CD14-positive monocyte (primary cell): ENCODE measurements around the gene MAD1L1. TPM values are rescaled to one million over a fixed set of nuclear protein-coding genes. Genes with fewer than 3 reads are reported as not detected.
A peak's percentile ranks its signal among the peaks of the same experiment; 100 is the strongest.

Source experiments
- DNase-seq, 3 donors: peaks; one replicate each; pipeline ENCODE4 v3.0.0-alpha.2; 2011 to 2022
- H2AFZ ChIP-seq: 2 replicates; pipeline ENCODE4 v1.6.0; 2012; ENCODE audit warnings: mild to moderate bottlenecking, low read depth, low read length, inconsistent platforms; ENCODE audit not compliant: insufficient read depth, poor library complexity, severe bottlenecking
- H3K27ac ChIP-seq, 2 donors: 1 replicate in 1 of 2; 2 replicates in 1 of 2; pipeline ENCODE4 v1.5.1; 2012 to 2013; ENCODE audit warnings: low read length in 2 of 2, control low read depth in 1 of 2, inconsistent platforms in 1 of 2, low read depth in 1 of 2, mild to moderate bottlenecking in 1 of 2
- H3K27me3 ChIP-seq, 2 donors: one replicate each; pipeline versions ENCODE4 v1.6.0 to v1.6.1; 2011 to 2013; ENCODE audit warnings: low read length in 2 of 2; ENCODE audit not compliant: control insufficient read depth in 2 of 2, insufficient read depth in 2 of 2
- H3K36me3 ChIP-seq, 2 donors: replicated peaks in 1 of 2; 1 replicate in 1 of 2; 2 replicates in 1 of 2; pipeline versions ENCODE4 v1.5.1 to v1.6.1; 2012 to 2013; ENCODE audit warnings: low read length in 2 of 2, control low read depth in 1 of 2, inconsistent platforms in 1 of 2, mild to moderate bottlenecking in 1 of 2; ENCODE audit not compliant: insufficient read depth in 2 of 2, control insufficient read depth in 1 of 2
- H3K4me1 ChIP-seq, 2 donors: 1 replicate in 1 of 2; 2 replicates in 1 of 2; pipeline versions ENCODE4 v1.5.1 to v1.6.1; 2012 to 2013; ENCODE audit warnings: low read length in 2 of 2, control low read depth in 1 of 2, inconsistent platforms in 1 of 2, mild to moderate bottlenecking in 1 of 2, moderate library complexity in 1 of 2; ENCODE audit not compliant: insufficient read depth in 2 of 2, control insufficient read depth in 1 of 2
- H3K4me2 ChIP-seq: replicated peaks from 2 replicates; pipeline ENCODE3; 2012; ENCODE audit warnings: low read length, moderate library complexity, mild to moderate bottlenecking; ENCODE audit not compliant: poor library complexity, severe bottlenecking; ENCODE audit errors: extremely low read depth
- H3K4me3 ChIP-seq, 3 experiments: fragments of 200-600 bp in 1 of 3; sonication (generic) in 1 of 3; replicated peaks in 1 of 3; 1 replicate in 2 of 3; 2 replicates in 1 of 3; pipeline ENCODE4 v1.5.1; 2011 to 2013; ENCODE audit warnings: low read length in 3 of 3, mild to moderate bottlenecking in 3 of 3, control low read depth in 2 of 3, low read depth in 2 of 3, inconsistent platforms in 1 of 3, moderate library complexity in 1 of 3
- H3K79me2 ChIP-seq: 2 replicates; pipeline ENCODE4 v1.6.0; 2012; ENCODE audit warnings: mild to moderate bottlenecking, control low read depth, inconsistent platforms, low read length, moderate library complexity; ENCODE audit not compliant: insufficient read depth
- H3K9ac ChIP-seq: 2 replicates; pipeline ENCODE4 v1.6.0; 2017; ENCODE audit warnings: low read length, mild to moderate bottlenecking; ENCODE audit not compliant: insufficient read depth, poor library complexity, severe bottlenecking
- H3K9me3 ChIP-seq, 2 donors: replicated peaks in 1 of 2; 1 replicate in 1 of 2; 2 replicates in 1 of 2; pipeline versions ENCODE4 v1.5.1 to v1.6.1; 2012 to 2013; ENCODE audit warnings: low read length in 2 of 2, control low read depth in 1 of 2; ENCODE audit not compliant: control insufficient read depth in 1 of 2, insufficient read depth in 1 of 2
- H4K20me1 ChIP-seq: 2 replicates; pipeline ENCODE4 v1.6.0; 2012; ENCODE audit warnings: mild to moderate bottlenecking, low read length, control low read depth, moderate library complexity; ENCODE audit not compliant: insufficient read depth
- H3K27ac Mint-ChIP-seq, 7 donors: one replicate each; pipeline ENCODE4 v1.8.0; 2020; ENCODE audit warnings: mild to moderate bottlenecking in 7 of 7, mixed read lengths in 7 of 7, moderate library complexity in 6 of 7, inconsistent platforms in 2 of 7
- H3K27me3 Mint-ChIP-seq, 3 donors: one replicate each; pipeline ENCODE4 v1.8.0; 2021 to 2022; ENCODE audit warnings: low read depth in 3 of 3, mild to moderate bottlenecking in 3 of 3, mixed read lengths in 3 of 3, moderate library complexity in 3 of 3, inconsistent platforms in 1 of 3
- H3K36me3 Mint-ChIP-seq, 2 donors: one replicate each; pipeline ENCODE4 v1.8.0; 2020; ENCODE audit warnings: mixed read lengths in 2 of 2, inconsistent platforms in 1 of 2, mild to moderate bottlenecking in 1 of 2
- H3K4me1 Mint-ChIP-seq: one replicate; pipeline ENCODE4 v1.8.0; 2020; ENCODE audit warnings: mild to moderate bottlenecking, mixed read lengths
- H3K4me3 Mint-ChIP-seq, 2 donors: one replicate each; pipeline ENCODE4 v1.8.0; 2020; ENCODE audit warnings: mild to moderate bottlenecking in 2 of 2, mixed read lengths in 2 of 2, moderate library complexity in 1 of 2
- H3K9me3 Mint-ChIP-seq, 7 donors: one replicate each; pipeline ENCODE4 v1.8.0; 2020 to 2022; ENCODE audit warnings: mixed read lengths in 7 of 7, mild to moderate bottlenecking in 6 of 7, moderate library complexity in 6 of 7, inconsistent platforms in 2 of 7
- CTCF ChIP-seq: fragments of 200-600 bp; IDR thresholded peaks from one replicate; pipeline ENCODE4 v1.8.0; 2022; ENCODE audit warnings: antibody characterized with exemption, mild to moderate bottlenecking
- WGBS: methylation state at CpG from one replicate; pipeline ENCODE4 v1.1.5; 2013; ENCODE audit warnings: missing lambda C conversion rate; ENCODE audit not compliant: insufficient coverage; 5-methylcytosine and 5-hydroxymethylcytosine counted together
- intact Hi-C, 2 donors: fragments of 100-400 bp; cut with micrococcal nuclease; formaldehyde crosslinking; loops; one replicate each; pipeline versions ENCODE4 v1.15.0 to v1.15.1; 2023
- polyA plus RNA-seq, 3 donors: library from polyadenylated mRNA; depleted of rRNA in 1 of 3; unstranded in 2 of 3; stranded (reverse) in 1 of 3; fragments of 300-500 nt in 2 of 3; fragments of >200 nt in 1 of 3; fragmentation: Illumina TruSeq in 2 of 3; gene quantifications; 1 replicate in 2 of 3; 2 replicates in 1 of 3; pipeline ENCODE4 v1.2.3, GENCODE V29; 2012 to 2021

The MAD1L1 gene
- polyA plus RNA-seq, 3 donors: 22.0 to 39.4 (median 33.2) TPM

GRCh38 chr7:2230226-2230625 lies 2.5 kb downstream of the MAD1L1 start:
- Histone ChIP-seq H3K9me3 (no peaks in the 10 kb centered on the region), H3K9ac (no peak overlapping the region), H3K36me3 (peaks cover 49 to 64% of the 10 kb centered on the region in 2 donors), H3K4me3 (no peak overlapping the region), H3K27me3 (no peaks in the 10 kb centered on the region), H2AFZ (no peak overlapping the region), H3K79me2 (peaks cover 50% of the 10 kb centered on the region), H3K4me1 (peaks cover 13 to 24% of the 10 kb centered on the region in 2 donors), H4K20me1 (peaks cover 23% of the 10 kb centered on the region), H3K27ac (no peak overlapping the region), H3K4me2 (no peak overlapping the region)
- Mint-ChIP-seq H3K4me3 (no peak overlapping the region), H3K9me3 (peaks cover 0 to 2% (median 0%) of the 10 kb centered on the region in 7 donors), H3K27ac (peak overlapping the region in 2 of 7 donors; percentile 55 to 67), H3K36me3 (peaks cover 52 to 61% of the 10 kb centered on the region in 2 donors), H3K27me3 (no peaks in the 10 kb centered on the region), H3K4me1 (peaks cover 31% of the 10 kb centered on the region)
- whole genome bisulfite sequencing: 97% methylated on average over 8 of the region's 8 CpGs
- TF ChIP-seq CTCF: no peak
- intact Hi-C loops: no loop called here
- DNase-seq: no peak

- Mint-ChIP-seq H3K4me3 (no peak overlapping the region), H3K4me1 (peaks cover 29% of the 10 kb centered on the region)
- WGBS: 97% methylated on average over 6 of the region's 7 CpGs
Observed at GRCh38 chr7:2229467-2229866, 3.3 kb downstream of the MAD1L1 start.

More at GRCh38 chr7:2229467-2229866, 3.3 kb downstream of the MAD1L1 start:
- Histone ChIP-seq H3K27me3 (no peaks in the 10 kb centered on the region), H3K27ac (no peak overlapping the region), H3K9me3 (no peaks in the 10 kb centered on the region), H2AFZ (no peak overlapping the region), H3K4me3 (no peak overlapping the region), H3K79me2 (peaks cover 45% of the 10 kb centered on the region), H4K20me1 (peaks cover 23% of the 10 kb centered on the region), H3K36me3 (peaks cover 49 to 64% of the 10 kb centered on the region in 2 donors), H3K4me2 (no peak overlapping the region), H3K9ac (no peak overlapping the region), H3K4me1 (peaks cover 13 to 24% of the 10 kb centered on the region in 2 donors)
- DNase-seq: no peak
- intact Hi-C loops: no loop called here
- H3K9me3 Mint-ChIP-seq: peaks cover 0 to 2% (median 0%) of the 10 kb centered on the region in 7 donors
- TF ChIP-seq CTCF: no peak
- H3K27ac Mint-ChIP-seq: peak overlapping the region in 1 of 7 donors; percentile 67
- no peaks in the 10 kb centered on the region for H3K27me3 Mint-ChIP-seq
- peaks cover 52 to 61% of the 10 kb centered on the region in 2 donors for H3K36me3 Mint-ChIP-seq
